IMR-90 (cell line): ENCODE measurements around the gene OR5A1. TPM values are rescaled to one million over a fixed set of nuclear protein-coding genes. Genes with fewer than 3 reads are reported as not detected.

ENCODE experiments used
- ATAC-seq: fragments of 200-7000 bp; cut with Tn5 transposase; 2 replicates; pipeline ENCODE4 v1.9.1; 2020; ENCODE audit warnings: low read depth, mild to moderate bottlenecking, moderate library complexity
- BruUV-seq: library from RNA; stranded (reverse); fragments of 400-500 nt; replicated peaks from 2 replicates; lab custom pipeline; 2021; lab: Mats Ljungman, UMichigan
- CTCF ChIA-PET: fragments of 300-600 bp; formaldehyde crosslinking; extraction: SDS; loops from one replicate; lab custom pipeline; 2021; ENCODE audit warnings: antibody characterized with exemption; lab: Yijun Ruan, JAX
- POLR2A ChIA-PET: fragments of 300-600 bp; sonication (Branson Sonifier 250); formaldehyde crosslinking; loops from one replicate; lab custom pipeline; 2022; ENCODE audit warnings: antibody characterized with exemption; ENCODE audit not compliant: unreplicated experiment; lab: Charles Lee
- DNase-seq: peaks from one replicate; pipeline ENCODE4 v3.0.0; 2013
- H2AFZ ChIP-seq: replicated peaks from 2 replicates; pipeline ENCODE3; 2013; ENCODE audit warnings: low read length, mild to moderate bottlenecking; ENCODE audit not compliant: poor library complexity
- H2AK5ac ChIP-seq: 2 replicates; pipeline ENCODE4 v1.6.1; 2013; ENCODE audit warnings: low read depth, low read length, inconsistent platforms
- H2AK9ac ChIP-seq: replicated peaks from 2 replicates; pipeline ENCODE3; 2013; ENCODE audit warnings: mild to moderate bottlenecking, low read depth, low read length, moderate library complexity; ENCODE audit not compliant: poor library complexity
- H2BK120ac ChIP-seq: 2 replicates; pipeline ENCODE4 v1.6.1; 2013; ENCODE audit warnings: low read depth, low read length, inconsistent platforms
- H2BK15ac ChIP-seq: 3 replicates; pipeline ENCODE4 v1.6.1; 2013; ENCODE audit warnings: low read depth, low read length, inconsistent platforms
- H2BK20ac ChIP-seq: 2 replicates; pipeline ENCODE4 v1.6.1; 2013; ENCODE audit warnings: low read depth, mild to moderate bottlenecking, inconsistent platforms, low read length, moderate library complexity
- H2BK5ac ChIP-seq: 2 replicates; pipeline ENCODE4 v1.6.1; 2013; ENCODE audit warnings: mild to moderate bottlenecking, low read depth, low read length, inconsistent platforms; ENCODE audit not compliant: poor library complexity, severe bottlenecking
- H3K14ac ChIP-seq: replicated peaks from 2 replicates; pipeline ENCODE4 v1.6.1; 2013; ENCODE audit warnings: low read depth, low read length, inconsistent platforms
- H3K18ac ChIP-seq: 2 replicates; pipeline ENCODE4 v1.6.1; 2013; ENCODE audit warnings: low read depth, low read length, control low read depth
- H3K23ac ChIP-seq: 2 replicates; pipeline ENCODE4 v1.6.1; 2013; ENCODE audit warnings: low read depth, low read length, inconsistent platforms
- H3K27ac ChIP-seq: 2 replicates; pipeline ENCODE4 v1.5.1; 2013; ENCODE audit warnings: mild to moderate bottlenecking, control low read depth, low read length; ENCODE audit not compliant: insufficient read depth
- H3K27me3 ChIP-seq: 2 replicates; pipeline ENCODE4 v1.6.1; 2013; ENCODE audit warnings: low read length; ENCODE audit not compliant: control insufficient read depth, insufficient read depth
- H3K36me3 ChIP-seq: 2 replicates; pipeline ENCODE4 v1.6.1; 2013; ENCODE audit warnings: low read length, mixed read lengths; ENCODE audit not compliant: control insufficient read depth, insufficient read depth
- H3K4ac ChIP-seq: 2 replicates; pipeline ENCODE4 v1.6.1; 2013; ENCODE audit warnings: low read depth, low read length, inconsistent platforms
- H3K4me1 ChIP-seq: 2 replicates; pipeline ENCODE4 v1.6.1; 2013; ENCODE audit warnings: low read length, mixed read lengths; ENCODE audit not compliant: control insufficient read depth, insufficient read depth
- H3K4me2 ChIP-seq: 2 replicates; pipeline ENCODE4 v1.6.1; 2013; ENCODE audit warnings: low read depth, mild to moderate bottlenecking, control low read depth, low read length, moderate library complexity
- H3K4me3 ChIP-seq: 2 replicates; pipeline ENCODE4 v1.5.1; 2013; ENCODE audit warnings: low read depth, mild to moderate bottlenecking, control low read depth, low read length, moderate library complexity; ENCODE audit not compliant: insufficient read depth
- H3K56ac ChIP-seq: 2 replicates; pipeline ENCODE4 v1.6.1; 2013; ENCODE audit warnings: low read length, inconsistent platforms; ENCODE audit not compliant: insufficient read depth; ENCODE audit errors: extremely low read depth
- H3K79me1 ChIP-seq, 2 experiments: 2 replicates each; pipeline ENCODE4 v1.6.1; 2013; ENCODE audit warnings: low read length in 2 of 2, inconsistent platforms in 1 of 2, low read depth in 1 of 2
- H3K9ac ChIP-seq: 2 replicates; pipeline ENCODE4 v1.6.1; 2013; ENCODE audit warnings: low read depth, low read length, control low read depth
- H3K9me1 ChIP-seq: 2 replicates; pipeline ENCODE4 v1.6.1; 2013; ENCODE audit warnings: low read length, inconsistent platforms; ENCODE audit not compliant: insufficient read depth
- H3K9me3 ChIP-seq: 2 replicates; pipeline ENCODE4 v1.6.1; 2013; ENCODE audit warnings: low read length; ENCODE audit not compliant: control insufficient read depth, insufficient read depth
- H4K20me1 ChIP-seq: 2 replicates; pipeline ENCODE4 v1.6.1; 2013; ENCODE audit warnings: low read length, inconsistent platforms; ENCODE audit not compliant: insufficient read depth
- H4K5ac ChIP-seq: 2 replicates; pipeline ENCODE4 v1.6.1; 2013; ENCODE audit warnings: mild to moderate bottlenecking, low read depth, low read length, control low read depth
- H4K8ac ChIP-seq, 2 experiments: 2 replicates each; pipeline ENCODE4 v1.6.1; 2013; ENCODE audit warnings: low read depth in 2 of 2, low read length in 2 of 2, control low read depth in 1 of 2, inconsistent platforms in 1 of 2
- H4K91ac ChIP-seq: 2 replicates; pipeline ENCODE4 v1.6.1; 2013; ENCODE audit warnings: low read depth, low read length, inconsistent platforms; ENCODE audit not compliant: insufficient read depth
- BHLHE40 ChIP-seq: fragments of 150-350 bp; IDR thresholded peaks from 2 replicates; pipeline ENCODE4 v1.6.1; 2016; ENCODE audit warnings: mild to moderate bottlenecking, low read depth, low read length
- CEBPB ChIP-seq: IDR thresholded peaks from 2 replicates; pipeline ENCODE4 v1.6.1; 2012; ENCODE audit warnings: low read depth, low read length, improper control_type of control experiment
- CHD1 ChIP-seq: IDR thresholded peaks from 2 replicates; pipeline ENCODE4 v1.6.1; 2012; ENCODE audit warnings: low read depth, low read length, improper control_type of control experiment
- CTCF ChIP-seq: conservative IDR thresholded peaks from 2 replicates; pipeline ENCODE4 v1.5.1; 2012; ENCODE audit warnings: mild to moderate bottlenecking, low read depth, low read length, improper control_type of control experiment
- ELK1 ChIP-seq: fragments of 150-350 bp; IDR thresholded peaks from 2 replicates; pipeline ENCODE4 v1.6.1; 2016; ENCODE audit warnings: low read depth, mild to moderate bottlenecking, low read length, moderate library complexity, borderline replicate concordance
- FOS ChIP-seq: fragments of 150-350 bp; IDR thresholded peaks from 2 replicates; pipeline ENCODE4 v1.6.1; 2016; ENCODE audit warnings: low read depth, low read length
- MAFK ChIP-seq: IDR thresholded peaks from 2 replicates; pipeline ENCODE4 v1.6.1; 2012; ENCODE audit warnings: low read depth, low read length, improper control_type of control experiment
- MAZ ChIP-seq: IDR thresholded peaks from 2 replicates; pipeline ENCODE4 v1.6.1; 2012; ENCODE audit warnings: low read depth, mild to moderate bottlenecking, low read length, improper control_type of control experiment, moderate library complexity, borderline replicate concordance
- MXI1 ChIP-seq: IDR thresholded peaks from 2 replicates; pipeline ENCODE4 v1.6.1; 2012; ENCODE audit warnings: low read depth, mild to moderate bottlenecking, low read length, moderate library complexity, borderline replicate concordance
- NFE2L2 ChIP-seq: fragments of 150-350 bp; IDR thresholded peaks from 2 replicates; pipeline ENCODE4 v1.6.1; 2016; ENCODE audit warnings: low read depth, mild to moderate bottlenecking, low read length
- POLR2A ChIP-seq: IDR thresholded peaks from 2 replicates; pipeline ENCODE4 v1.6.1; 2012; ENCODE audit warnings: mild to moderate bottlenecking, low read depth, low read length
- RAD21 ChIP-seq: IDR thresholded peaks from 2 replicates; pipeline ENCODE4 v1.6.1; 2012; ENCODE audit warnings: low read length, improper control_type of control experiment
- RCOR1 ChIP-seq: IDR thresholded peaks from 2 replicates; pipeline ENCODE4 v1.6.1; 2012; ENCODE audit warnings: mild to moderate bottlenecking, low read length, improper control_type of control experiment; ENCODE audit not compliant: insufficient replicate concordance
- RFX5 ChIP-seq: IDR thresholded peaks from 2 replicates; pipeline ENCODE4 v1.8.0; 2012; ENCODE audit warnings: low read depth, mild to moderate bottlenecking, low read length, moderate library complexity
- SMC3 ChIP-seq: fragments of 150-350 bp; IDR thresholded peaks from 2 replicates; pipeline ENCODE4 v1.6.1; 2016; ENCODE audit warnings: low read depth, mild to moderate bottlenecking, antibody characterized with exemption, low read length, moderate library complexity
- USF2 ChIP-seq: fragments of 150-350 bp; IDR thresholded peaks from 2 replicates; pipeline ENCODE4 v1.6.1; 2017; ENCODE audit warnings: mild to moderate bottlenecking, antibody characterized with exemption, low read length, low read depth
- WGBS, 2 experiments: methylation state at CpG; one replicate each; pipeline versions ENCODE4 v1.1.5 to v1.1.7; 2013; ENCODE audit warnings: missing lambda C conversion rate in 2 of 2; ENCODE audit not compliant: insufficient read length in 1 of 2; ENCODE audit errors: extremely low coverage in 2 of 2; 5-methylcytosine and 5-hydroxymethylcytosine counted together
- dilution Hi-C: fragments of 300-500 bp; cut with HindIII; formaldehyde crosslinking; loops from one replicate; pipeline ENCODE4 v1.14.3; 2018; ENCODE audit warnings: low sequenced_read_pairs; ENCODE audit not compliant: unreplicated experiment
- in situ Hi-C: fragments of 300-500 bp; cut with MboI; formaldehyde crosslinking; loops from 3 replicates; pipeline ENCODE4 v1.14.3; 2019; ENCODE audit warnings: low sequenced_read_pairs, inconsistent platforms, mixed read lengths
- intact Hi-C: fragments of 100-400 bp; cut with micrococcal nuclease; formaldehyde crosslinking; loops from 2 replicates; pipeline ENCODE4 v1.10.0; 2022
- polyA plus RNA-seq, 3 experiments: library from polyadenylated mRNA; depleted of rRNA; stranded (reverse); fragments of >200 nt; gene quantifications; 2 replicates each; pipeline ENCODE4 v1.2.3, GENCODE V29; 2012; ENCODE audit warnings: low replicate concordance in 1 of 3
- total RNA-seq: library from RNA; depleted of rRNA; stranded (reverse); fragments of >200 nt; gene quantifications from 2 replicates; pipeline ENCODE4 v1.2.3, GENCODE V29; 2012

Gene OR5A1
- total and polyA plus RNA-seq, 2 of the 4 experiments (the other 2 are of a cell fraction) = not detected

- WGBS, 2 experiments = 60% methylated on average over 2 of the region's 9 CpGs; no CpG with 5 or more reads in 1 of the 2 experiments
- Histone ChIP-seq H3K27me3 (no peaks in the 10 kb centered on the region), H3K23ac (no peak overlapping the region), H3K4me2 (no peak overlapping the region), H2AFZ (no peak overlapping the region), H2AK5ac (no peak overlapping the region), H2BK15ac (no peak overlapping the region), H3K9me3 (no peaks in the 10 kb centered on the region), H3K4ac (no peak overlapping the region), H3K4me3 (no peak overlapping the region), H4K20me1 (no peaks in the 10 kb centered on the region), H4K8ac (no peak overlapping the region), H2BK5ac (no peak overlapping the region), H4K5ac (no peak overlapping the region), H4K91ac (no peak overlapping the region), H3K79me1 (no peaks in the 10 kb centered on the region), H3K4me1 (no peaks in the 10 kb centered on the region), H3K18ac (no peak overlapping the region), H2BK120ac (no peak overlapping the region), H3K56ac (no peak overlapping the region), H2BK20ac (no peak overlapping the region), H3K14ac (no peak overlapping the region), H3K27ac (no peak overlapping the region), H3K36me3 (no peaks in the 10 kb centered on the region), H3K9me1 (no peaks in the 10 kb centered on the region), H2AK9ac (no peak overlapping the region), H3K9ac (no peak overlapping the region)
- ChIA-PET CTCF (no interaction called here), POLR2A (no interaction called here)
- no peak for TF ChIP-seq SMC3
- TF ChIP-seq USF2 = no peak
- no peak for TF ChIP-seq RCOR1
- TF ChIP-seq BHLHE40 = no peak
- no peak for TF ChIP-seq NFE2L2
- TF ChIP-seq CTCF = no peak
- TF ChIP-seq CHD1 = no peak
- no peak for TF ChIP-seq ELK1
- TF ChIP-seq RFX5 = no peak
- TF ChIP-seq POLR2A = no peak
- no peak for TF ChIP-seq MAZ
- no peak for TF ChIP-seq MAFK
- no peak for TF ChIP-seq RAD21
- TF ChIP-seq CEBPB = no peak
- no peak for TF ChIP-seq MXI1
- TF ChIP-seq FOS = no peak
- BruUV-seq = no TSS peak
- intact Hi-C loops = no loop called here
- in situ Hi-C loops = no loop called here
- dilution Hi-C loops = no loop called here
- no peak for DNase-seq
- ATAC-seq = no peak
Measured at GRCh38 chr11:59475176-59475575, 38.9 kb downstream of the OR5A1 start.
